K562 (cell line): ENCODE measurements around the gene NR1D1. TPM values are rescaled to one million over a fixed set of nuclear protein-coding genes. Genes with fewer than 3 reads are reported as not detected.

ENCODE experiments used
- BRD9 ChIP-seq: fragments of 450-650 bp; IDR thresholded peaks from 2 replicates; pipeline ENCODE4 v1.6.1; 2018; ENCODE audit warnings: low read depth; ENCODE audit not compliant: partially characterized antibody
- CREM ChIP-seq: IDR thresholded peaks from 2 replicates; pipeline ENCODE4 v1.6.1; 2014; ENCODE audit warnings: antibody characterized with exemption, low read depth
- CSDE1 ChIP-seq, 2 experiments: fragments of 450-650 bp; IDR thresholded peaks; 2 replicates each; pipeline ENCODE4 v1.6.1; 2016; ENCODE audit warnings: mild to moderate bottlenecking in 1 of 2
- GABPA ChIP-seq: fragments of 200-800 bp; sonication (Bioruptor generic); conservative IDR thresholded peaks from 2 replicates; pipeline ENCODE4 v1.6.1; 2016; ENCODE audit warnings: low read depth, missing genetic modification characterization, missing compliant biosample characterization
- GMEB1 ChIP-seq: fragments of 250-450 bp; sonication (Bioruptor Pico); IDR thresholded peaks from 2 replicates; pipeline ENCODE4 v1.4.0; 2020; ENCODE audit warnings: mild to moderate bottlenecking
- HEY1 ChIP-seq: fragments of 250-450 bp; sonication (Bioruptor Pico); IDR thresholded peaks from 2 replicates; pipeline ENCODE4 v1.5.0; 2020; ENCODE audit warnings: mild to moderate bottlenecking, moderate library complexity, borderline replicate concordance
- NR2C2 ChIP-seq, 2 experiments: fragments of 200-800 bp in 1 of 2; sonication (Bioruptor generic) in 1 of 2; sonication (generic) in 1 of 2; formaldehyde crosslinking in 1 of 2; IDR thresholded peaks; 2 replicates each; pipeline versions ENCODE4 v1.6.1 to v1.8.0; 2016 to 2022; ENCODE audit warnings: mild to moderate bottlenecking in 1 of 2, missing compliant biosample characterization in 1 of 2, missing genetic modification characterization in 1 of 2, missing genetic modification reagents in 1 of 2
- REST ChIP-seq, 2 experiments: fragments of 450-650 bp; formaldehyde crosslinking in 1 of 2; IDR thresholded peaks; 2 replicates each; pipeline versions ENCODE4 v1.4.0 to v1.6.1; 2014 to 2020; ENCODE audit warnings: mild to moderate bottlenecking in 2 of 2, borderline replicate concordance in 1 of 2, low read depth in 1 of 2
- TAF7 ChIP-seq: fragments of 450-650 bp; IDR thresholded peaks from 2 replicates; pipeline ENCODE4 v1.6.1; 2016; ENCODE audit warnings: missing genetic modification characterization, missing compliant biosample characterization
- ZBTB2 ChIP-seq: fragments of 450-650 bp; IDR thresholded peaks from 2 replicates; pipeline ENCODE4 v1.6.1; 2016; ENCODE audit warnings: antibody characterized with exemption
- ZNF444 ChIP-seq: fragments of 250-450 bp; sonication (Bioruptor Pico); IDR thresholded peaks from 2 replicates; pipeline ENCODE4 v1.4.0; 2020; ENCODE audit warnings: mild to moderate bottlenecking, moderate library complexity
- polyA plus RNA-seq, 8 experiments: library from polyadenylated mRNA; depleted of rRNA in 4 of 8; stranded (reverse) in 5 of 8; unstranded in 3 of 8; fragments of >200 nt; fragmentation: Nextera tagmentation in 2 of 8; fragmentation: Illumina TruSeq in 1 of 8; extraction: Ambion mirVana in 2 of 8; extraction: Trizol in 1 of 8; gene quantifications; 2 replicates each; pipeline versions ENCODE4 v1.2.1 to v1.2.3, GENCODE V29; 2011 to 2014; ENCODE audit warnings: inconsistent platforms in 1 of 8, missing spikeins in 1 of 8
- total RNA-seq, 7 experiments: library from RNA; depleted of rRNA in 6 of 7; stranded (reverse); fragments of >200 nt in 6 of 7; fragmentation: Illumina TruSeq in 2 of 7; extraction: Trizol in 2 of 7; gene quantifications; 2 replicates each; pipeline versions ENCODE4 v1.2.1 to v1.2.3, GENCODE V29; 2011 to 2021; ENCODE audit warnings: low replicate concordance in 1 of 7
- TF ChIP-seq, protein P1 (sequence below): fragments of 150-350 bp; conservative IDR thresholded peaks from 2 replicates; pipeline ENCODE4 v1.6.1; 2014; ENCODE audit warnings: low read length

NR1D1 gene
- total and polyA plus RNA-seq, 9 of the 15 experiments (the other 6 are each of a cell fraction or from before 2014, with no cell fraction given): 0.25 to 7.7 (median 0.65) TPM

GRCh38 chr17:40098846-40099618 is 1.4 kb downstream of the NR1D1 start (continued):
- TF ChIP-seq REST (IDR thresholded peaks at IDR 0.05; ENCODE audit: borderline replicate concordance) (peak; percentile 48), REST (CRISPR knock-in tag; IDR thresholded peaks at IDR 0.05; ENCODE audit: low read depth) (no peak), GMEB1 (CRISPR knock-in tag) (no peak), ZBTB2 (peak; percentile 74; the same call in 1 of the 2 replicates), GABPA (tag) (peak; percentile 88), BRD9 (peak; percentile 98), HEY1 (no peak), ZNF444 (CRISPR knock-in tag) (peak; percentile 61), CSDE1 (IDR thresholded peaks at IDR 0.05) (peak in 1 of 2 experiments; percentile 85; a peak in 2 of 4 replicates), CREM (peak; percentile 66), TAF7 (tag) (peak; percentile 83), NR2C2 (CRISPR knock-in tag; IDR thresholded peaks at IDR 0.05) (no peak), NR2C2 (tag; IDR thresholded peaks at IDR 0.05) (peak; percentile 85)
- TF ChIP-seq, protein P1, sequence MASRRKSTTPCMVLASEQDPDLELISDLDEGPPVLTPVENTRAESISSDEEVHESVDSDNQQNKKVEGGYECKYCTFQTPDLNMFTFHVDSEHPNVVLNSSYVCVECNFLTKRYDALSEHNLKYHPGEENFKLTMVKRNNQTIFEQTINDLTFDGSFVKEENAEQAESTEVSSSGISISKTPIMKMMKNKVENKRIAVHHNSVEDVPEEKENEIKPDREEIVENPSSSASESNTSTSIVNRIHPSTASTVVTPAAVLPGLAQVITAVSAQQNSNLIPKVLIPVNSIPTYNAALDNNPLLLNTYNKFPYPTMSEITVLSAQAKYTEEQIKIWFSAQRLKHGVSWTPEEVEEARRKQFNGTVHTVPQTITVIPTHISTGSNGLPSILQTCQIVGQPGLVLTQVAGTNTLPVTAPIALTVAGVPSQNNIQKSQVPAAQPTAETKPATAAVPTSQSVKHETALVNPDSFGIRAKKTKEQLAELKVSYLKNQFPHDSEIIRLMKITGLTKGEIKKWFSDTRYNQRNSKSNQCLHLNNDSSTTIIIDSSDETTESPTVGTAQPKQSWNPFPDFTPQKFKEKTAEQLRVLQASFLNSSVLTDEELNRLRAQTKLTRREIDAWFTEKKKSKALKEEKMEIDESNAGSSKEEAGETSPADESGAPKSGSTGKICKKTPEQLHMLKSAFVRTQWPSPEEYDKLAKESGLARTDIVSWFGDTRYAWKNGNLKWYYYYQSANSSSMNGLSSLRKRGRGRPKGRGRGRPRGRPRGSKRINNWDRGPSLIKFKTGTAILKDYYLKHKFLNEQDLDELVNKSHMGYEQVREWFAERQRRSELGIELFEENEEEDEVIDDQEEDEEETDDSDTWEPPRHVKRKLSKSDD: no peak
